Keratinocyte (primary cell): ENCODE measurements around the gene CHST15. TPM values are rescaled to one million over a fixed set of nuclear protein-coding genes. Genes with fewer than 3 reads are reported as not detected.

Source experiments
- DNase-seq: peaks from one replicate; pipeline ENCODE4 v3.0.0-alpha.2; 2011; ENCODE audit warnings: low read depth, missing footprints, low spot score
- FAIRE-seq: peaks from 2 replicates; lab custom pipeline; 2011; peaks lifted over from hg19 to GRCh38; lab: Jason Lieb, UNC
- H2AFZ ChIP-seq: 2 replicates; pipeline ENCODE4 v1.6.0; 2012; ENCODE audit warnings: low read length, control low read depth, inconsistent platforms; ENCODE audit not compliant: control insufficient read depth
- H3K27ac ChIP-seq: 2 replicates; pipeline ENCODE4 v1.5.1; 2011; ENCODE audit warnings: low read length; ENCODE audit not compliant: control insufficient read depth, insufficient read depth
- H3K27me3 ChIP-seq: 3 replicates; pipeline ENCODE4 v1.6.0; 2011; ENCODE audit warnings: low read length; ENCODE audit not compliant: control insufficient read depth, insufficient read depth; ENCODE audit errors: extremely low read depth
- H3K36me3 ChIP-seq, 2 experiments: 2 replicates in 1 of 2; 3 replicates in 1 of 2; pipeline ENCODE4 v1.5.1; 2011; ENCODE audit warnings: low read length in 2 of 2, mild to moderate bottlenecking in 1 of 2; ENCODE audit not compliant: control insufficient read depth in 2 of 2, insufficient read depth in 2 of 2; ENCODE audit errors: extremely low read depth in 1 of 2
- H3K4me1 ChIP-seq: 3 replicates; pipeline ENCODE4 v1.5.1; 2011; ENCODE audit warnings: low read length; ENCODE audit not compliant: control insufficient read depth, insufficient read depth; ENCODE audit errors: extremely low read depth
- H3K4me2 ChIP-seq: 3 replicates; pipeline ENCODE4 v1.6.0; 2011; ENCODE audit warnings: low read depth, low read length; ENCODE audit not compliant: control insufficient read depth, insufficient read depth; ENCODE audit errors: extremely low read depth
- H3K4me3 ChIP-seq, 3 experiments: fragments of 200-600 bp in 1 of 3; sonication (generic) in 1 of 3; 2 replicates in 2 of 3; 3 replicates in 1 of 3; pipeline ENCODE4 v1.5.1; 2011 to 2016; ENCODE audit warnings: low read length in 3 of 3, mild to moderate bottlenecking in 3 of 3, control low read depth in 2 of 3, inconsistent platforms in 1 of 3, low read depth in 1 of 3, mixed read lengths in 1 of 3, mixed run types in 1 of 3, moderate library complexity in 1 of 3; ENCODE audit not compliant: control insufficient read depth in 2 of 3, insufficient read depth in 2 of 3; ENCODE audit errors: extremely low read depth in 1 of 3
- H3K79me2 ChIP-seq: 2 replicates; pipeline ENCODE4 v1.6.0; 2012; ENCODE audit warnings: low read length; ENCODE audit not compliant: control insufficient read depth, insufficient read depth
- H3K9ac ChIP-seq: 3 replicates; pipeline ENCODE4 v1.6.0; 2011; ENCODE audit warnings: low read length; ENCODE audit not compliant: control insufficient read depth, insufficient read depth; ENCODE audit errors: extremely low read depth
- H3K9me1 ChIP-seq: 3 replicates; pipeline ENCODE4 v1.6.0; 2011; ENCODE audit warnings: low read length; ENCODE audit not compliant: control insufficient read depth, insufficient read depth; ENCODE audit errors: extremely low read depth
- H3K9me3 ChIP-seq: 2 replicates; pipeline ENCODE4 v1.5.1; 2012; ENCODE audit warnings: low read depth, low read length; ENCODE audit not compliant: control insufficient read depth
- H4K20me1 ChIP-seq: 3 replicates; pipeline ENCODE4 v1.6.0; 2011; ENCODE audit warnings: low read length; ENCODE audit not compliant: control insufficient read depth, insufficient read depth; ENCODE audit errors: extremely low read depth
- CTCF ChIP-seq, 3 experiments: IDR thresholded peaks in 1 of 3; conservative IDR thresholded peaks in 1 of 3; optimal IDR thresholded peaks in 1 of 3; 2 replicates in 2 of 3; 3 replicates in 1 of 3; pipeline versions ENCODE3 to v1.5.1; 2011; ENCODE audit warnings: low read length in 3 of 3, mild to moderate bottlenecking in 3 of 3, moderate library complexity in 2 of 3, control low read depth in 1 of 3, inconsistent platforms in 1 of 3; ENCODE audit not compliant: insufficient read depth in 2 of 3; ENCODE audit errors: extremely low read depth in 1 of 3
- EZH2 ChIP-seq: IDR thresholded peaks from one replicate; pipeline ENCODE4 v1.6.1; 2012; ENCODE audit warnings: inconsistent platforms, mild to moderate bottlenecking, low read length, moderate library complexity
- dilution Hi-C: fragments of 300-500 bp; cut with MboI; formaldehyde crosslinking; loops from one replicate; pipeline ENCODE4 v1.7.0; 2020; ENCODE audit warnings: low sequenced_read_pairs; ENCODE audit not compliant: extremely low pct_ligation_motif_present
- polyA plus RNA-seq, 5 experiments: library from polyadenylated mRNA; depleted of rRNA in 3 of 5; stranded (reverse) in 3 of 5; stranded (forward) in 1 of 5; unstranded in 1 of 5; fragments of >200 nt; gene quantifications; 1 replicate in 1 of 5; 2 replicates in 3 of 5; 3 replicates in 1 of 5; pipeline versions ENCODE4 v1.2.1 to v1.2.3, GENCODE V29; 2011 to 2012; ENCODE audit warnings: missing spikeins in 2 of 5, low read depth in 1 of 5, low replicate concordance in 1 of 5

CHST15 gene
- polyA plus RNA-seq, 1 donor (not counting 4 experiments of a cell fraction or from before 2014, with no cell fraction given), result 24.5 TPM

- dilution Hi-C loops, result no loop called here
- Histone ChIP-seq H3K27ac (no peak overlapping the region), H3K4me2 (no peak overlapping the region), H3K36me3 (peaks cover 0 to 14% of the 10 kb centered on the region in 2 experiments), H3K9me3 (no peaks in the 10 kb centered on the region), H3K4me3 (no peak overlapping the region), H3K27me3 (no peaks in the 10 kb centered on the region), H3K79me2 (no peaks in the 10 kb centered on the region), H3K9me1 (no peaks in the 10 kb centered on the region), H3K9ac (no peak overlapping the region), H3K4me1 (peaks cover 14% of the 10 kb centered on the region), H4K20me1 (no peaks in the 10 kb centered on the region), H2AFZ (no peak overlapping the region)
- FAIRE-seq, result no peak
- no peak for DNase-seq
- TF ChIP-seq EZH2, result no peak
- TF ChIP-seq CTCF (optimal IDR thresholded peaks at IDR 0.05 in 1 of 3, IDR thresholded peaks at IDR 0.05 in 1 of 3, conservative IDR thresholded peaks at IDR 0.05 in 1 of 3; ENCODE audit: extremely low read depth in 1 of 3, insufficient read depth in 2 of 3, low read length in 3 of 3), result no peak
Measured at GRCh38 chr10:124002391-124003069, 90.9 kb downstream of the CHST15 start.

- H3K4me3 ChIP-seq, result no peak overlapping the region
- peaks cover 0 to 10% of the 10 kb centered on the region in 2 experiments for H3K36me3 ChIP-seq
- no peak overlapping the region for H2AFZ ChIP-seq
- H3K9me3 ChIP-seq, result no peaks in the 10 kb centered on the region
- H3K4me1 ChIP-seq, result peaks cover 22% of the 10 kb centered on the region
- H3K27me3 ChIP-seq, result no peaks in the 10 kb centered on the region
- TF ChIP-seq EZH2 (no peak), CTCF (optimal IDR thresholded peaks at IDR 0.05 in 1 of 3, IDR thresholded peaks at IDR 0.05 in 1 of 3, conservative IDR thresholded peaks at IDR 0.05 in 1 of 3; ENCODE audit: extremely low read depth in 1 of 3, insufficient read depth in 2 of 3, low read length in 3 of 3) (no peak)
- dilution Hi-C loops, result no loop called here
- no peaks in the 10 kb centered on the region for H3K79me2 ChIP-seq
- H3K4me2 ChIP-seq, result no peak overlapping the region
- H3K9me1 ChIP-seq, result no peaks in the 10 kb centered on the region
- no peak overlapping the region for H3K27ac ChIP-seq
- DNase-seq (no peak), FAIRE-seq (no peak)
- no peaks in the 10 kb centered on the region for H4K20me1 ChIP-seq
- no peak overlapping the region for H3K9ac ChIP-seq
Measured at GRCh38 chr10:124001391-124002148, 91.8 kb downstream of the CHST15 start.
